Adipose tissue (tissue), 3 donors: ENCODE data around the gene COL16A1. TPM values are rescaled to one million over a fixed set of nuclear protein-coding genes. Genes with fewer than 3 reads are reported as not detected.

Experiments used
- H3K27ac ChIP-seq: one replicate; pipeline ENCODE4 v1.5.1; 2013; ENCODE audit warnings: low read depth, low read length
- WGBS, 3 donors: extraction: QIAGEN DNeasy Blood & Tissue Kit; methylation state at CpG; one replicate each; pipeline ENCODE4 v1.1.7; 2013; 5-methylcytosine and 5-hydroxymethylcytosine counted together
- polyA plus RNA-seq, 3 donors: library from polyadenylated mRNA; stranded (reverse); fragments of 200-250 nt; gene quantifications; one replicate each; pipeline ENCODE4 v1.2.3, GENCODE V29; 2013
- donor health status: healthy with polysubstance abuse.
- donor health status: Bipolar disorder and iron deficiency.
- donor health status: healthy.

Gene COL16A1
- polyA plus RNA-seq, 3 donors: 4.3 to 30.4 (median 19.0) TPM

- H3K27ac ChIP-seq: no peak overlapping the region
- WGBS, 3 donors: 61 to 82% (median 61%) methylated on average over 5 of the region's 5 CpGs
These were observed 79.5 kb downstream of the COL16A1 start for GRCh38 chr1:31624309-31624708.

- H3K27ac ChIP-seq: no peak overlapping the region
- WGBS, 3 donors: 96 to 97% (median 96%) methylated on average over 12 of the region's 12 CpGs
These were observed 80.5 kb downstream of the COL16A1 start for GRCh38 chr1:31623365-31623764.

- H3K27ac ChIP-seq: no peak overlapping the region
These were observed 81.7 kb downstream of the COL16A1 start for GRCh38 chr1:31621847-31622730.

GRCh38 chr1:31621498-31621820 lies 82.4 kb downstream of the COL16A1 start:
- 87 to 96% (median 94%) methylated on average over 5 of the region's 5 CpGs for WGBS, 3 donors
- no peak overlapping the region for H3K27ac ChIP-seq

More at GRCh38 chr1:31621847-31622730, 81.7 kb downstream of the COL16A1 start:
- WGBS, 3 donors: 78 to 90% (median 79%) methylated on average over 15 of the region's 15 CpGs

- no peak overlapping the region for H3K27ac ChIP-seq
- 92 to 96% (median 94%) methylated on average over 20 of the region's 20 CpGs for WGBS, 3 donors
These were observed 83.0 kb downstream of the COL16A1 start for GRCh38 chr1:31620631-31621497.

GRCh38 chr1:31618916-31619846 lies 84.6 kb downstream of the COL16A1 start:
- no peak overlapping the region for H3K27ac ChIP-seq
- WGBS, 3 donors: 73 to 83% (median 82%) methylated on average over 23 of the region's 23 CpGs

- H3K27ac ChIP-seq: no peak overlapping the region
- WGBS, 3 donors: 12 to 13% (median 13%) methylated on average over 41 to 56 of the region's 56 CpGs
These were observed 85.7 kb downstream of the COL16A1 start for GRCh38 chr1:31617916-31618746.

- 9 to 12% (median 10%) methylated on average over 40 to 48 of the region's 48 CpGs for WGBS, 3 donors
These were observed 86.5 kb downstream of the COL16A1 start, which contains the start of gene HCRTR1 for GRCh38 chr1:31617218-31617915. Gene HCRTR1 (plus strand): TSS chr1:31617689. CDS start chr1:31619193, 1,504 bp downstream.

GRCh38 chr1:31615939-31616338 lies 87.9 kb downstream of the COL16A1 start:
- WGBS, 3 donors: 71 to 78% (median 71%) methylated on average over 2 of the region's 2 CpGs
- H3K27ac ChIP-seq: no peak overlapping the region

More at GRCh38 chr1:31617218-31617915, 86.5 kb downstream of the COL16A1 start, which contains the start of gene HCRTR1:
- no peak within 1 kb of the TSS for H3K27ac ChIP-seq

GRCh38 chr1:31615414-31615813 lies 88.4 kb downstream of the COL16A1 start:
- WGBS, 3 donors: 91 to 96% (median 93%) methylated on average over 6 of the region's 6 CpGs
- H3K27ac ChIP-seq: no peak overlapping the region

GRCh38 chr1:31614414-31615005 lies 89.3 kb downstream of the COL16A1 start:
- WGBS, 3 donors: 68 to 84% (median 81%) methylated on average over 8 of the region's 8 CpGs
- H3K27ac ChIP-seq: no peak overlapping the region

GRCh38 chr1:31609514-31610118 lies 94.2 kb downstream of the COL16A1 start:
- WGBS, 3 donors: 5 to 32% (median 8%) methylated on average over 1 of the region's 1 CpG

GRCh38 chr1:31607360-31607759 lies 96.5 kb downstream of the COL16A1 start:
- 86 to 98% (median 93%) methylated on average over 5 of the region's 5 CpGs for WGBS, 3 donors
- no peak overlapping the region for H3K27ac ChIP-seq

More at GRCh38 chr1:31609514-31610118, 94.2 kb downstream of the COL16A1 start:
- H3K27ac ChIP-seq: no peak overlapping the region

GRCh38 chr1:31605908-31606427 lies 97.8 kb downstream of the COL16A1 start:
- 77 to 89% (median 89%) methylated on average over 4 of the region's 4 CpGs for WGBS, 3 donors
- H3K27ac ChIP-seq: no peak overlapping the region
